Subcutaneous abdominal adipose tissue (tissue), 5 donors: ENCODE measurements around the gene BTAF1.

Source experiments
- H3K27ac ChIP-seq: one replicate; pipeline ENCODE4 v1.7.0; 2013; ENCODE audit warnings: low read depth, mild to moderate bottlenecking, inconsistent platforms, low read length, moderate library complexity
- H3K27me3 ChIP-seq, 5 donors: one replicate each; pipeline ENCODE4 v1.7.0; 2013; ENCODE audit warnings: low read length in 5 of 5, inconsistent platforms in 1 of 5; ENCODE audit not compliant: control insufficient read depth in 5 of 5, insufficient read depth in 4 of 5
- H3K36me3 ChIP-seq, 5 donors: one replicate each; pipeline ENCODE4 v1.7.0; 2013; ENCODE audit warnings: low read length in 5 of 5; ENCODE audit not compliant: control insufficient read depth in 5 of 5, insufficient read depth in 5 of 5
- H3K4me1 ChIP-seq, 5 donors: one replicate each; pipeline ENCODE4 v1.7.0; 2013; ENCODE audit warnings: low read length in 5 of 5, mild to moderate bottlenecking in 3 of 5, moderate library complexity in 1 of 5; ENCODE audit not compliant: control insufficient read depth in 5 of 5, insufficient read depth in 5 of 5
- H3K4me3 ChIP-seq, 5 donors: one replicate each; pipeline ENCODE4 v1.7.0; 2013; ENCODE audit warnings: low read length in 5 of 5, low read depth in 1 of 5
- H3K9ac ChIP-seq, 5 donors: one replicate each; pipeline ENCODE4 v1.7.0; 2013; ENCODE audit warnings: low read length in 5 of 5, mild to moderate bottlenecking in 4 of 5, moderate library complexity in 3 of 5
- H3K9me3 ChIP-seq, 5 donors: one replicate each; pipeline ENCODE4 v1.7.0; 2013; ENCODE audit warnings: low read length in 5 of 5; ENCODE audit not compliant: control insufficient read depth in 5 of 5
- donor health status: healthy.
- donor health status: healthy.
- donor health status: healthy.
- donor health status: healthy.
- donor health status: healthy.

The BTAF1 gene

GRCh38 chr10:91976317-91977051, 52.9 kb downstream of the BTAF1 start:
- no peaks in the 10 kb centered on the region for H3K4me1 ChIP-seq
- H3K9me3 ChIP-seq, result no peaks in the 10 kb centered on the region
- no peak overlapping the region for H3K4me3 ChIP-seq
- peaks cover 1 to 27% (median 10%) of the 10 kb centered on the region in 5 donors for H3K36me3 ChIP-seq
- H3K27me3 ChIP-seq, result no peaks in the 10 kb centered on the region
- no peak overlapping the region for H3K27ac ChIP-seq
- no peak overlapping the region for H3K9ac ChIP-seq

GRCh38 chr10:91977491-91977890, 53.9 kb downstream of the BTAF1 start:
- peaks cover 10 to 30% (median 18%) of the 10 kb centered on the region in 5 donors for H3K36me3 ChIP-seq

DNA sequence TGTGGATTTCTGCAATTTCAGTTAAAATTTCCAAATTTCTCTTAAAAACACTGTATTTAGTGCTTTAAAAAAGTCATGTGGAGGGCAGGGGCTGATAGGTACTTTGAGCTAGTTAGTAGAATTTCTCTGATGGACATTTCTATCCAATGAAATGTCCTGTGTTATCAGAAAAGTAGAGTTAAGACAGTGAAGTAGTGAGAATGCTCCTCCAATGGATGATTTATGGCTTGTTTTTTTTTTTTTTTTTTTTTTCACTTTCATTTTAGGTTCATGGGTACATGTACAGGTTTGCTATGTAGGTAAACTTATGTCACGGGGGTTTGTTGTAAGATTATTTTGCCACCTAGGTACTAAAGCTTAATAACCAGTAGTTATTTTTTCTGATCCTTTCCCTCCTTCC, 55.0 kb downstream of the BTAF1 start:
- H3K9ac ChIP-seq, result no peak overlapping the region
- H3K4me3 ChIP-seq, result no peak overlapping the region
- no peak overlapping the region for H3K27ac ChIP-seq
- H3K4me1 ChIP-seq, result no peaks in the 10 kb centered on the region
- H3K27me3 ChIP-seq, result no peaks in the 10 kb centered on the region
- H3K36me3 ChIP-seq, result peaks cover 21 to 40% (median 29%) of the 10 kb centered on the region in 5 donors
- H3K9me3 ChIP-seq, result no peaks in the 10 kb centered on the region

More at GRCh38 chr10:91977491-91977890, 53.9 kb downstream of the BTAF1 start:
- Histone ChIP-seq H3K4me3 (no peak overlapping the region), H3K27ac (no peak overlapping the region), H3K4me1 (no peaks in the 10 kb centered on the region), H3K27me3 (no peaks in the 10 kb centered on the region), H3K9me3 (no peaks in the 10 kb centered on the region), H3K9ac (no peak overlapping the region)

- H3K27me3 ChIP-seq, result no peaks in the 10 kb centered on the region
- H3K9ac ChIP-seq, result no peak overlapping the region
- H3K27ac ChIP-seq, result no peak overlapping the region
- no peak overlapping the region for H3K4me3 ChIP-seq
- no peaks in the 10 kb centered on the region for H3K4me1 ChIP-seq
- H3K9me3 ChIP-seq, result no peaks in the 10 kb centered on the region
- peaks cover 33 to 49% (median 40%) of the 10 kb centered on the region in 5 donors for H3K36me3 ChIP-seq
Measured at GRCh38 chr10:91980319-91980718, 56.7 kb downstream of the BTAF1 start.

GRCh38 chr10:91983416-91983815, 59.8 kb downstream of the BTAF1 start:
- no peaks in the 10 kb centered on the region for H3K9me3 ChIP-seq
- H3K9ac ChIP-seq, result no peak overlapping the region
- no peaks in the 10 kb centered on the region for H3K27me3 ChIP-seq
- no peak overlapping the region for H3K27ac ChIP-seq
- H3K4me3 ChIP-seq, result no peak overlapping the region
- H3K36me3 ChIP-seq, result peaks cover 39 to 67% (median 43%) of the 10 kb centered on the region in 5 donors
- no peaks in the 10 kb centered on the region for H3K4me1 ChIP-seq

GRCh38 chr10:91987397-91988037, 63.9 kb downstream of the BTAF1 start:
- H3K4me1 ChIP-seq, result no peaks in the 10 kb centered on the region
- peaks cover 37 to 69% (median 49%) of the 10 kb centered on the region in 5 donors for H3K36me3 ChIP-seq
- no peaks in the 10 kb centered on the region for H3K9me3 ChIP-seq
- no peaks in the 10 kb centered on the region for H3K27me3 ChIP-seq
- no peak overlapping the region for H3K4me3 ChIP-seq
- H3K9ac ChIP-seq, result no peak overlapping the region
- H3K27ac ChIP-seq, result no peak overlapping the region

- Histone ChIP-seq H3K27me3 (no peaks in the 10 kb centered on the region), H3K9ac (no peak overlapping the region), H3K27ac (no peak overlapping the region), H3K4me1 (no peaks in the 10 kb centered on the region), H3K9me3 (no peaks in the 10 kb centered on the region), H3K36me3 (peaks cover 30 to 65% (median 57%) of the 10 kb centered on the region in 5 donors), H3K4me3 (no peak overlapping the region)
Measured at GRCh38 chr10:91992031-91992430, 68.5 kb downstream of the BTAF1 start.

GRCh38 chr10:91996266-91996665, 72.7 kb downstream of the BTAF1 start:
- Histone ChIP-seq H3K27ac (no peak overlapping the region), H3K9me3 (no peaks in the 10 kb centered on the region), H3K4me3 (no peak overlapping the region), H3K9ac (no peak overlapping the region), H3K4me1 (peaks cover 0 to 5% (median 0%) of the 10 kb centered on the region in 5 donors), H3K36me3 (peaks cover 24 to 58% (median 54%) of the 10 kb centered on the region in 5 donors), H3K27me3 (no peaks in the 10 kb centered on the region)

- peaks cover 12 to 31% (median 24%) of the 10 kb centered on the region in 5 donors for H3K36me3 ChIP-seq
- no peaks in the 10 kb centered on the region for H3K27me3 ChIP-seq
- no peak overlapping the region for H3K4me3 ChIP-seq
- H3K9ac ChIP-seq, result no peak overlapping the region
- no peak overlapping the region for H3K27ac ChIP-seq
- H3K9me3 ChIP-seq, result no peaks in the 10 kb centered on the region
- H3K4me1 ChIP-seq, result peaks cover 0 to 6% (median 0%) of the 10 kb centered on the region in 5 donors
Measured at GRCh38 chr10:92001581-92001980, 78.0 kb downstream of the BTAF1 start.

DNA sequence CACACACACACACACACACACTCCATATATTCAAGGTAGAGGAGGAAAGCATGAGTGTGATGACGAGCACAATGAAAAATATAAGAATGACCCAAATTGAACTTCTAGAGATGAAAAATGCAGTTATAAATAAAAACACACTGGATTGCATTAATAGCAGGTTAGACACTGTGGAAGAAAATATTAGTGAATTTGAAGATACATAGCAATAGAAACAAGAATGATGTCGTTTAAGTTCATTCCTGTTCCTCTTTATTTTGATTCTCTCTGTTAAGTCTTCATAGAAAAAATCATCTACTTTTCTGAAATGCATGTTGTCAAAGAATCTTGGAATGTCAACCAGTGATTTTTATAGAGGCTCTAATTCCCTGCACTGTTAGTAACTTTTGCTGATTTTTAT, 78.4 kb downstream of the BTAF1 start:
- Histone ChIP-seq H3K4me3 (no peak overlapping the region), H3K9ac (no peak overlapping the region), H3K27ac (no peak overlapping the region), H3K36me3 (peaks cover 12 to 28% (median 22%) of the 10 kb centered on the region in 5 donors), H3K4me1 (peaks cover 0 to 6% (median 0%) of the 10 kb centered on the region in 5 donors), H3K9me3 (no peaks in the 10 kb centered on the region), H3K27me3 (no peaks in the 10 kb centered on the region)
